PFSK-1 (cell line): ENCODE measurements around the gene ATP7B.

ENCODE experiments used
- FOXP2 ChIP-seq: optimal IDR thresholded peaks from 2 replicates; pipeline ENCODE3; 2011; ENCODE audit warnings: borderline replicate concordance, control low read depth, inconsistent platforms; ENCODE audit not compliant: insufficient read depth; ENCODE audit errors: extremely low read length, extremely low read depth
- POLR2AphosphoS5 ChIP-seq: IDR thresholded peaks from 2 replicates; pipeline ENCODE4 v1.6.1; 2012; ENCODE audit warnings: low read depth, mild to moderate bottlenecking, control low read depth, low read length, moderate library complexity
- REST ChIP-seq, 2 experiments: IDR thresholded peaks; 2 replicates each; pipeline versions ENCODE4 v1.6.1 to v1.8.0; 2011 to 2012; ENCODE audit warnings: low read depth in 2 of 2, low read length in 2 of 2, control low read depth in 1 of 2, inconsistent platforms in 1 of 2, mild to moderate bottlenecking in 1 of 2, moderate library complexity in 1 of 2; ENCODE audit not compliant: insufficient read depth in 1 of 2
- SIN3A ChIP-seq: IDR thresholded peaks from 2 replicates; pipeline ENCODE4 v1.6.1; 2012; ENCODE audit warnings: mild to moderate bottlenecking, low read length, moderate library complexity, borderline replicate concordance; ENCODE audit not compliant: insufficient read depth
- TAF1 ChIP-seq: IDR thresholded peaks from 2 replicates; pipeline ENCODE4 v1.6.1; 2012; ENCODE audit warnings: low read length, control low read depth, borderline replicate concordance; ENCODE audit not compliant: insufficient read depth

DNA sequence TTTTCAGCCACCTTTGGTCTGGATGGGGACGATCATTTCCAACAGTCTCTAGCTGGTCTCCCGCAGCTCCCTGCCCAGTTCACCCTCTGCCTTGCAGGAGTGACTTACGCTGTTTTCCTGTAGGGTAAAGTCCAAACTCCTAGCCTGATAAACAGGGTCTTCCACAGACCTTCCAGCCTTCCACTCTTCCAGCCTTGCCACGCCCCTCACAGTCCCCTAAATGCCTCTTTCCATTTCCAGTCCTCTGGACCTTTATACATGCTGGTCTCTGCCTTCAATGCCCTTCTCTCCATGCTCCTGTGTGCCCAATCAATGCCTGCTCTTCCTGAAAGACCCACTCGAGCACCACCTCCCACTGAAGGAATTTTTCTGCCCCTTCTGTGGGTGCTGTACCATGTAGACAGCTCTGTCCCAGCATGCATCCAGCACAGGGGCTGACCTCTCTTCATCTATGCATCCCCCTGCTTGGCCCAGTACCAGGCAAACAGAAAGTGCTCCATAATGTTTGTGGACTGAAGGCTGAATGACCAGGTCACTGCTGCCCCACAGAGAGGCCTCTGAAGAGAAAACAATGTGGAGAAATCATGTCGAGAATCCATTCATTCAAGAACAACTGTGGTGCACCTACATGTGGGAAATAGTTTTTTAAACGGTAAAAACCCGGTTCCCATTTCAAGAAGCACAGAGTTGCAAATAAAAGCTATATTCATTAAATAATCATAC is 4.6 kb downstream of the ATP7B start:
- no peak for TF ChIP-seq FOXP2
- no peak for TF ChIP-seq TAF1
- no peak for TF ChIP-seq POLR2AphosphoS5
- no peak for TF ChIP-seq REST (IDR thresholded peaks at IDR 0.05; ENCODE audit: insufficient read depth in 1 of 2, low read depth in 2 of 2, low read length in 2 of 2)
- no peak for TF ChIP-seq SIN3A
